Left lung (tissue), 10 donors: ENCODE results near the gene PPP2R2C. TPM values are rescaled to one million over a fixed set of nuclear protein-coding genes. Genes with fewer than 3 reads are reported as not detected.

Experiments used
- ATAC-seq: fragments of 200-7000 bp; cut with Tn5 transposase; one replicate; pipeline ENCODE4 v1.9.1; 2020; ENCODE audit warnings: moderate library complexity
- DNase-seq, 4 donors: peaks; one replicate each; pipeline ENCODE4 v3.0.0-alpha.2; 2013 to 2020
- H3K27ac ChIP-seq, 2 donors: fragments of 200-600 bp; sonication (generic) in 1 of 2; one replicate each; pipeline versions ENCODE4 v1.5.0 to v1.8.0; 2020 to 2021
- H3K27me3 ChIP-seq, 2 donors: fragments of 200-600 bp; sonication (generic) in 1 of 2; one replicate each; pipeline versions ENCODE4 v1.5.0 to v1.8.0; 2020 to 2021
- H3K36me3 ChIP-seq, 2 donors: fragments of 200-600 bp; sonication (generic) in 1 of 2; one replicate each; pipeline versions ENCODE4 v1.5.0 to v1.8.0; 2020 to 2021
- H3K4me1 ChIP-seq, 2 donors: fragments of 200-600 bp; one replicate each; pipeline ENCODE4 v1.8.0; 2021
- H3K4me3 ChIP-seq, 2 donors: fragments of 200-600 bp; sonication (generic) in 1 of 2; one replicate each; pipeline versions ENCODE4 v1.5.0 to v1.8.0; 2020 to 2021; ENCODE audit warnings: mild to moderate bottlenecking in 1 of 2
- H3K9me3 ChIP-seq, 2 donors: fragments of 200-600 bp; sonication (generic) in 1 of 2; one replicate each; pipeline versions ENCODE4 v1.5.0 to v1.8.0; 2020 to 2021
- CTCF ChIP-seq, 2 donors: fragments of 200-600 bp; sonication (generic) in 1 of 2; IDR thresholded peaks; one replicate each; pipeline versions ENCODE4 v1.5.0 to v1.8.0; 2021; ENCODE audit warnings: antibody characterized with exemption in 2 of 2
- intact Hi-C, 2 donors: fragments of 100-400 bp; cut with DNase I; formaldehyde crosslinking; loops; one replicate each; pipeline versions ENCODE4 v1.11.2 to v1.14.2; 2022
- polyA plus RNA-seq, 6 donors: library from polyadenylated mRNA; unstranded; fragments of 120-200 nt; gene quantifications; one replicate each; pipeline ENCODE4 v1.2.1, GENCODE V29; 2013; ENCODE audit not compliant: insufficient read length in 6 of 6
- total RNA-seq, 2 donors: library from RNA; stranded (reverse); fragmentation: NEBNext Ultra II Directional; extraction: Animal tissue kit (Norgen Biotek cat#: 25700); gene quantifications; one replicate each; pipeline ENCODE4 v1.2.1, GENCODE V29; 2021
- donor health status: DM: no; HTN: yes; CAD: no.
- donor health status: DM: no; HTN: no; CAD: no.

PPP2R2C gene
- total and polyA plus RNA-seq, 8 donors, result 0.29 to 0.50 (median 0.43) TPM; not detected in 1

GRCh38 chr4:6360385-6360784 is 112.0 kb downstream of the PPP2R2C start:
- Histone ChIP-seq H3K9me3 (no peaks in the 10 kb centered on the region), H3K36me3 (no peaks in the 10 kb centered on the region), H3K27ac (no peak overlapping the region), H3K4me1 (no peaks in the 10 kb centered on the region), H3K4me3 (no peak overlapping the region), H3K27me3 (peaks cover 0 to 35% of the 10 kb centered on the region in 2 donors)
- DNase-seq (peak in 1 of 4 donors; percentile 61), ATAC-seq (no peak)
- TF ChIP-seq CTCF (IDR thresholded peaks at IDR 0.05), result no peak
- intact Hi-C loops, result no loop called here

GRCh38 chr4:6359536-6360308 is 112.7 kb downstream of the PPP2R2C start:
- Histone ChIP-seq H3K9me3 (no peaks in the 10 kb centered on the region), H3K36me3 (no peaks in the 10 kb centered on the region), H3K27ac (no peak overlapping the region), H3K27me3 (peaks cover 0 to 32% of the 10 kb centered on the region in 2 donors), H3K4me3 (no peak overlapping the region), H3K4me1 (no peaks in the 10 kb centered on the region)
- ATAC-seq (no peak), DNase-seq (peak in 1 of 4 donors; percentile 32)
- intact Hi-C loops, result no loop called here
- no peak for TF ChIP-seq CTCF (IDR thresholded peaks at IDR 0.05)

- Histone ChIP-seq H3K4me1 (no peaks in the 10 kb centered on the region), H3K9me3 (no peaks in the 10 kb centered on the region), H3K36me3 (no peaks in the 10 kb centered on the region), H3K4me3 (no peak overlapping the region), H3K27ac (no peak overlapping the region), H3K27me3 (peaks cover 0 to 31% of the 10 kb centered on the region in 2 donors)
- ATAC-seq (no peak), DNase-seq (peak in 1 of 4 donors; percentile 40)
- TF ChIP-seq CTCF (IDR thresholded peaks at IDR 0.05), result no peak
- intact Hi-C loops, result no loop called here
Measured at GRCh38 chr4:6357476-6357875, 114.9 kb downstream of the PPP2R2C start.

- ATAC-seq (no peak), DNase-seq (peak in 1 of 4 donors; percentile 61)
- TF ChIP-seq CTCF (IDR thresholded peaks at IDR 0.05), result no peak
- Histone ChIP-seq H3K27ac (no peak overlapping the region), H3K27me3 (peaks cover 0 to 33% of the 10 kb centered on the region in 2 donors), H3K9me3 (no peaks in the 10 kb centered on the region), H3K4me1 (no peaks in the 10 kb centered on the region), H3K4me3 (no peak overlapping the region), H3K36me3 (no peaks in the 10 kb centered on the region)
- intact Hi-C loops, result no loop called here
Measured at GRCh38 chr4:6356076-6356560, 116.3 kb downstream of the PPP2R2C start.

GRCh38 chr4:6355052-6355451 is 117.4 kb downstream of the PPP2R2C start:
- no peak for ATAC-seq
- peak in 1 of 4 donors; percentile 11 for DNase-seq
- no peaks in the 10 kb centered on the region for H3K4me1 ChIP-seq
- no peak for TF ChIP-seq CTCF (IDR thresholded peaks at IDR 0.05)
- intact Hi-C loops, result no loop called here
- H3K4me3 ChIP-seq, result no peak overlapping the region
- peaks cover 0 to 34% of the 10 kb centered on the region in 2 donors for H3K27me3 ChIP-seq
- H3K27ac ChIP-seq, result no peak overlapping the region
- no peaks in the 10 kb centered on the region for H3K9me3 ChIP-seq
- no peaks in the 10 kb centered on the region for H3K36me3 ChIP-seq
